Activated CD8-positive, alpha-beta T cell treated with anti-CD3 and anti-CD28 coated beads for 36 hours (primary cell): Measurements from ENCODE around the gene CLDN24. TPM values are rescaled to one million over a fixed set of nuclear protein-coding genes. Genes with fewer than 3 reads are reported as not detected.
"Not testable (repeated sequence)": the region's sequence is repeated elsewhere in the genome, so short reads cannot be mapped to it uniquely, and the experiment has no call there.

Source experiments
- ATAC-seq: fragments of 200-7000 bp; cut with Tn5 transposase; one replicate; pipeline ENCODE4 v1.10.0; 2021; ENCODE audit warnings: mild to moderate bottlenecking, moderate library complexity
- CTCF ChIA-PET: fragments of 350-600 bp; sonication (Branson Sonifier 250); formaldehyde crosslinking; loops from one replicate; lab custom pipeline; 2021; ENCODE audit warnings: antibody characterized with exemption; lab: Charles Lee
- POLR2A ChIA-PET: fragments of 350-600 bp; sonication (Branson Sonifier 250); formaldehyde crosslinking; loops from one replicate; lab custom pipeline; 2021; ENCODE audit warnings: antibody characterized with exemption; lab: Charles Lee
- DNase-seq: peaks from one replicate; pipeline ENCODE4 v3.0.0-alpha.2; 2020
- H3K27ac Mint-ChIP-seq: one replicate; pipeline ENCODE4 v1.8.0; 2021; ENCODE audit warnings: mild to moderate bottlenecking, mixed read lengths
- H3K27me3 Mint-ChIP-seq: one replicate; pipeline ENCODE4 v1.8.0; 2021; ENCODE audit warnings: mixed read lengths
- H3K36me3 Mint-ChIP-seq: one replicate; pipeline ENCODE4 v1.8.0; 2021; ENCODE audit warnings: low read depth, mixed read lengths
- H3K4me1 Mint-ChIP-seq: one replicate; pipeline ENCODE4 v1.8.0; 2021; ENCODE audit warnings: low read depth, mixed read lengths
- H3K4me3 Mint-ChIP-seq: one replicate; pipeline ENCODE4 v1.8.0; 2021; ENCODE audit warnings: mild to moderate bottlenecking, moderate library complexity, mixed read lengths
- H3K9me3 Mint-ChIP-seq: one replicate; pipeline ENCODE4 v1.8.0; 2021; ENCODE audit warnings: mixed read lengths
- intact Hi-C: fragments of 100-400 bp; cut with micrococcal nuclease; formaldehyde crosslinking; loops from one replicate; pipeline ENCODE4 v1.10.0; 2022
- total RNA-seq, 2 experiments: library from RNA; stranded (reverse); gene quantifications; one replicate each; pipeline ENCODE4 v1.2.3, GENCODE V29; 2021
- TF ChIP-seq, protein P1 (sequence below): fragments of 200-600 bp; IDR thresholded peaks from one replicate; pipeline ENCODE4 v1.8.0; 2022; ENCODE audit warnings: antibody characterized with exemption, mild to moderate bottlenecking

The CLDN24 gene
- total RNA-seq, 2 experiments from 2014 or later, result not detected

DNA sequence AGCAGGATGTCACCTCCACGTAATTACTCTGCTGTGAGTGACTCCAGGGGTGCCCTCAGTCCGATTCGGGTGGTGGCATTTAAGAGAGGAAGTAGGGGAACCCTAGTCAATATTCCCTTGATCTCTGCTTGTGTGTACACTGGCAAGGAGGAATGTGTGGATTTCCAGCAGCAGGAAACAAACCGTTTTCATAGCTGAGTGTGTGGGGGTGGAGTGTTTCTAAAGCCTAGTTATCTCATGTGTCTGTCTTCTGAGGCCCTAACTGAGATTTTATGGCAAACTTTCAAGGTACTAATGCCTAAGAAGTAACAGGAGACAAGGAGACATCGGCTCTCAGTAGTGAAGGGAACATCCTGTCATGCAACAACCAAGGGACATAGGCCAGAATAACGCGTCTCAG is 6.6 kb upstream of the CLDN24 start:
- intact Hi-C loops, result no loop called here
- ChIA-PET CTCF (interaction anchor here (1.0 kb wide), 1 partner anchor 10 kb away, joined by 5 read pairs; no protein-coding TSS in a partner anchor), POLR2A (no interaction called here)

GRCh38 chr4:183327827-183328226 is 5.6 kb upstream of the CLDN24 start:
- ChIA-PET CTCF (interaction anchor here (1.0 kb wide), 2 partner anchors 9 to 11 kb away, joined by 3 to 5 read pairs; no protein-coding TSS in a partner anchor), POLR2A (no interaction called here)
- Mint-ChIP-seq H3K9me3 (no peaks in the 10 kb centered on the region), H3K36me3 (no peaks in the 10 kb centered on the region), H3K4me1 (no peaks in the 10 kb centered on the region), H3K4me3 (no peak overlapping the region), H3K27me3 (peaks cover 3% of the 10 kb centered on the region), H3K27ac (no peak overlapping the region)
- intact Hi-C loops, result no loop called here
- TF ChIP-seq, protein P1, sequence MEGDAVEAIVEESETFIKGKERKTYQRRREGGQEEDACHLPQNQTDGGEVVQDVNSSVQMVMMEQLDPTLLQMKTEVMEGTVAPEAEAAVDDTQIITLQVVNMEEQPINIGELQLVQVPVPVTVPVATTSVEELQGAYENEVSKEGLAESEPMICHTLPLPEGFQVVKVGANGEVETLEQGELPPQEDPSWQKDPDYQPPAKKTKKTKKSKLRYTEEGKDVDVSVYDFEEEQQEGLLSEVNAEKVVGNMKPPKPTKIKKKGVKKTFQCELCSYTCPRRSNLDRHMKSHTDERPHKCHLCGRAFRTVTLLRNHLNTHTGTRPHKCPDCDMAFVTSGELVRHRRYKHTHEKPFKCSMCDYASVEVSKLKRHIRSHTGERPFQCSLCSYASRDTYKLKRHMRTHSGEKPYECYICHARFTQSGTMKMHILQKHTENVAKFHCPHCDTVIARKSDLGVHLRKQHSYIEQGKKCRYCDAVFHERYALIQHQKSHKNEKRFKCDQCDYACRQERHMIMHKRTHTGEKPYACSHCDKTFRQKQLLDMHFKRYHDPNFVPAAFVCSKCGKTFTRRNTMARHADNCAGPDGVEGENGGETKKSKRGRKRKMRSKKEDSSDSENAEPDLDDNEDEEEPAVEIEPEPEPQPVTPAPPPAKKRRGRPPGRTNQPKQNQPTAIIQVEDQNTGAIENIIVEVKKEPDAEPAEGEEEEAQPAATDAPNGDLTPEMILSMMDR, result no peak
- no peak for DNase-seq
- no peak for ATAC-seq

More for the DNA sequence above, 6.6 kb upstream of the CLDN24 start:
- Mint-ChIP-seq H3K9me3 (no peaks in the 10 kb centered on the region), H3K36me3 (no peaks in the 10 kb centered on the region), H3K4me1 (no peaks in the 10 kb centered on the region), H3K4me3 (no peak overlapping the region), H3K27me3 (peaks cover 8% of the 10 kb centered on the region), H3K27ac (no peak overlapping the region)
- no peak for DNase-seq
- no peak for ATAC-seq
- TF ChIP-seq, protein P1, result no peak

DNA sequence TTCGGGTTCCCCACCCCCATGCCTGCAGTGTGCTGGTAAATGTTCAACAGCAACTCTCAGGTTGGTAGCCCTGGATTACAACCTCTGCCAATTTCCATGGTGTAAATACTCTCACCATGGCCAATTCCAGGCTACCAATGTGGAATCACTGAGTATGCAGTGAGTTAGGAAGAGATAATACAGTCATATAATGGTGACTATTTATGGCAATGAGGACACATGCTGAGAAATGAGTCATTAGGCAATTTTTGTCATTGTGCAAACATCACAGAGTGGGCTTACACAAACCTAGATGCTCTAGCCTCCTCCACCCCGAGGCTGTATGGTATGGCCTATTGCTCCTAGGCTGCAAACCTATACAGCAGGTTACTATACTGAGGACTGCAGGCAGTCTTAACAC is 4.6 kb upstream of the CLDN24 start:
- no peaks in the 10 kb centered on the region for H3K4me1 Mint-ChIP-seq
- TF ChIP-seq, protein P1, result no peak
- H3K36me3 Mint-ChIP-seq, result no peaks in the 10 kb centered on the region
- ChIA-PET CTCF (interaction anchor here (1.0 kb wide), 1 partner anchor 10 kb away, joined by 3 read pairs; no protein-coding TSS in a partner anchor), POLR2A (no interaction called here)
- H3K4me3 Mint-ChIP-seq, result no peak overlapping the region
- ATAC-seq (no peak), DNase-seq (no peak)
- intact Hi-C loops, result no loop called here
- no peaks in the 10 kb centered on the region for H3K9me3 Mint-ChIP-seq
- H3K27me3 Mint-ChIP-seq, result peaks cover 2% of the 10 kb centered on the region
- no peak overlapping the region for H3K27ac Mint-ChIP-seq

- ATAC-seq, H3K27me3 Mint-ChIP-seq, H3K27ac Mint-ChIP-seq, H3K4me1 Mint-ChIP-seq, CTCF ChIA-PET, DNase-seq, H3K4me3 Mint-ChIP-seq, H3K9me3 Mint-ChIP-seq, POLR2A ChIA-PET, H3K36me3 Mint-ChIP-seq, intact Hi-C loops: not testable (repeated sequence)
Observed at GRCh38 chr4:183326387-183326786, 4.2 kb upstream of the CLDN24 start.

DNA sequence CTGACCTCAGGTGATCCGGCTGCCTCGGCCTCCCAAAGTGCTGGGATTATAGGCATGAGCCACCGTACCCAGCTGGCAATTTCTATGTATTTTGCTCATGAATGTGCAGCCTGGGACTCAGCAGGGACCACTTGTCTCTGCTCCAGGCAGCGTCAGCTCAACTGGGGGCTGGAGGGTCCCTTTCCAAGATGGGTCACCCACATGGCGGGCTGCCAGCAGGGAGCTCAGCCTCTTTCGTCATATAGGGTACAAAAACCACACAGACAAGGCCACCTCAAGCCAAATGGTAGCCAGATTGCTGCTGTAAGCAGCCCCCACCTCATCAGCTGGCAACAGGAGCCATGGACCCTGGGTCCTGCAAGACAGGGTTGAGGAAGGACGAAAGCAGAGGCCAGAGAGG is 2.4 kb upstream of the CLDN24 start:
- ChIA-PET POLR2A (interaction anchor here (0.5 kb wide), 1 partner anchor 114 kb away, joined by 3 read pairs; no protein-coding TSS in a partner anchor), CTCF (no interaction called here)
- Mint-ChIP-seq H3K9me3 (no peaks in the 10 kb centered on the region), H3K4me3 (no peak overlapping the region), H3K27ac (no peak overlapping the region), H3K4me1 (peaks cover 9% of the 10 kb centered on the region), H3K27me3 (peaks cover 2% of the 10 kb centered on the region), H3K36me3 (no peaks in the 10 kb centered on the region)
- TF ChIP-seq, protein P1, result no peak
- DNase-seq (no peak), ATAC-seq (no peak)
- intact Hi-C loops, result no loop called here

DNA sequence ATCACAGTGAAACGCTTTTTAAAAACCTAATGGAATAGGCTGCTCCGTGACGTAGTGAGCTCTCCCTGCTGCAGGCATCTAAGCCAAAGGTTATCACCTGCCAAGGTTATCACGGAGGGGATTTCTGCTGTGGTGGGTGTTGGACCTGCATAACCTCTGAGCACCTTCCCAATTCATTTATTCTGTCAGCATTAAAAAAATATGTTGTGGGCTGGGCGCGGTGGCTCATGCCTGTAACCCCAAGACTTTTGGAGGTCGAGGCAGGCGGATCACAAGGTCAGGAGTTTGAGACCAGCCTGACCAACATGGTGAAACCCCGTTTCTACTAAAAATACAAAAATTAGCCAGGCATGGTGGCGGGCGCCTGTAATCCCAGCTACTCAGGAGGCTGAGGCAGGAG is 1.8 kb upstream of the CLDN24 start:
- CTCF ChIA-PET, H3K27me3 Mint-ChIP-seq, ATAC-seq, intact Hi-C loops, DNase-seq, H3K4me3 Mint-ChIP-seq, H3K9me3 Mint-ChIP-seq, H3K36me3 Mint-ChIP-seq, H3K27ac Mint-ChIP-seq, H3K4me1 Mint-ChIP-seq, POLR2A ChIA-PET: not testable (repeated sequence)
